RWPE2 (cell line): ENCODE data around the gene RNF25.

Experiments
- ATAC-seq: fragments of 200-7000 bp; cut with Tn5 transposase; 3 replicates; pipeline ENCODE4 v1.9.1; 2021; ENCODE audit warnings: low read depth
- DNase-seq: peaks from one replicate; pipeline ENCODE4 v3.0.0-alpha.2; 2020; ENCODE audit warnings: low spot score
- H3K27ac ChIP-seq: fragments of 450-650 bp; 2 replicates; pipeline ENCODE4 v1.5.1; 2017; ENCODE audit warnings: mild to moderate bottlenecking; ENCODE audit not compliant: poor library complexity, severe bottlenecking
- H3K27me3 ChIP-seq: fragments of 250-450 bp; sonication (Bioruptor Pico); 2 replicates; pipeline ENCODE4 v1.5.1; 2021; ENCODE audit warnings: mild to moderate bottlenecking, moderate library complexity; ENCODE audit not compliant: insufficient read depth, poor library complexity, severe bottlenecking
- H3K36me3 ChIP-seq: fragments of 250-450 bp; sonication (Bioruptor Pico); 2 replicates; pipeline ENCODE4 v1.5.1; 2020; ENCODE audit warnings: low read depth, mild to moderate bottlenecking, moderate library complexity
- H3K4me1 ChIP-seq: fragments of 250-450 bp; sonication (Bioruptor Pico); 2 replicates; pipeline ENCODE4 v1.5.1; 2021; ENCODE audit warnings: mild to moderate bottlenecking, moderate library complexity; ENCODE audit not compliant: insufficient read depth, poor library complexity, severe bottlenecking
- H3K4me3 ChIP-seq: fragments of 250-450 bp; sonication (Bioruptor Pico); 2 replicates; pipeline ENCODE4 v1.5.1; 2021; ENCODE audit warnings: mild to moderate bottlenecking, moderate library complexity; ENCODE audit not compliant: severe bottlenecking
- H3K9me3 ChIP-seq: fragments of 250-450 bp; sonication (Bioruptor Pico); 2 replicates; pipeline ENCODE4 v1.5.1; 2021; ENCODE audit warnings: mild to moderate bottlenecking, moderate library complexity; ENCODE audit not compliant: severe bottlenecking
- TF ChIP-seq, protein P1 (sequence below): fragments of 450-650 bp; IDR thresholded peaks from one replicate; pipeline ENCODE4 v1.5.1; 2017; ENCODE audit warnings: mild to moderate bottlenecking, moderate library complexity; ENCODE audit not compliant: poor library complexity, severe bottlenecking

Gene RNF25

GRCh38 chr2:218703341-218703740 lies 31.5 kb upstream of the RNF25 start:
- no peak for DNase-seq
- TF ChIP-seq, protein P1, sequence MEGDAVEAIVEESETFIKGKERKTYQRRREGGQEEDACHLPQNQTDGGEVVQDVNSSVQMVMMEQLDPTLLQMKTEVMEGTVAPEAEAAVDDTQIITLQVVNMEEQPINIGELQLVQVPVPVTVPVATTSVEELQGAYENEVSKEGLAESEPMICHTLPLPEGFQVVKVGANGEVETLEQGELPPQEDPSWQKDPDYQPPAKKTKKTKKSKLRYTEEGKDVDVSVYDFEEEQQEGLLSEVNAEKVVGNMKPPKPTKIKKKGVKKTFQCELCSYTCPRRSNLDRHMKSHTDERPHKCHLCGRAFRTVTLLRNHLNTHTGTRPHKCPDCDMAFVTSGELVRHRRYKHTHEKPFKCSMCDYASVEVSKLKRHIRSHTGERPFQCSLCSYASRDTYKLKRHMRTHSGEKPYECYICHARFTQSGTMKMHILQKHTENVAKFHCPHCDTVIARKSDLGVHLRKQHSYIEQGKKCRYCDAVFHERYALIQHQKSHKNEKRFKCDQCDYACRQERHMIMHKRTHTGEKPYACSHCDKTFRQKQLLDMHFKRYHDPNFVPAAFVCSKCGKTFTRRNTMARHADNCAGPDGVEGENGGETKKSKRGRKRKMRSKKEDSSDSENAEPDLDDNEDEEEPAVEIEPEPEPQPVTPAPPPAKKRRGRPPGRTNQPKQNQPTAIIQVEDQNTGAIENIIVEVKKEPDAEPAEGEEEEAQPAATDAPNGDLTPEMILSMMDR: no peak
- ATAC-seq: no peak
- H3K27ac ChIP-seq: no peak overlapping the region
- no peaks in the 10 kb centered on the region for H3K4me1 ChIP-seq
- H3K36me3 ChIP-seq: no peaks in the 10 kb centered on the region
- H3K4me3 ChIP-seq: no peak overlapping the region
- no peaks in the 10 kb centered on the region for H3K9me3 ChIP-seq
- no peaks in the 10 kb centered on the region for H3K27me3 ChIP-seq

DNA sequence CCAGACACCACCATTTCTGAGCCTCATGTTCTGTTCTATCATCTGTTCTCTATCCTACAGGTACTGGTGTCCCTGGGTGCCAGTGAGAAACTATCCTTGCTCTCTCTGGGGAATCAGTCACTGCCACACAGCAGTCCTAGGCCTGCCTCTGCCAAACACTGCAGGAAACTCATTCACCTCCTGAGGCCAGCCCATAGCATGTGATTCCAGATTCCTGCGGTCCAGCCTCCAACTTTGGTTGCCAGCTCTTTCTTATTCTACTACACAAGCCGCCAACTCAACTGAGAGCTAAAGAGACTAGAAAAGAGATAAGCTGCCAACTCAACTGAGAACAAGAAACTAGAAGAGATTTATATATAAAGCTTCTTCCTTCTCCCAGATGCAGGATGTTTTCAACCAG lies 30.0 kb upstream of the RNF25 start:
- Histone ChIP-seq H3K27ac (no peak overlapping the region), H3K4me1 (no peaks in the 10 kb centered on the region), H3K9me3 (no peaks in the 10 kb centered on the region), H3K27me3 (no peaks in the 10 kb centered on the region), H3K36me3 (no peaks in the 10 kb centered on the region), H3K4me3 (no peak overlapping the region)
- TF ChIP-seq, protein P1: no peak
- DNase-seq (no peak), ATAC-seq (no peak)

DNA sequence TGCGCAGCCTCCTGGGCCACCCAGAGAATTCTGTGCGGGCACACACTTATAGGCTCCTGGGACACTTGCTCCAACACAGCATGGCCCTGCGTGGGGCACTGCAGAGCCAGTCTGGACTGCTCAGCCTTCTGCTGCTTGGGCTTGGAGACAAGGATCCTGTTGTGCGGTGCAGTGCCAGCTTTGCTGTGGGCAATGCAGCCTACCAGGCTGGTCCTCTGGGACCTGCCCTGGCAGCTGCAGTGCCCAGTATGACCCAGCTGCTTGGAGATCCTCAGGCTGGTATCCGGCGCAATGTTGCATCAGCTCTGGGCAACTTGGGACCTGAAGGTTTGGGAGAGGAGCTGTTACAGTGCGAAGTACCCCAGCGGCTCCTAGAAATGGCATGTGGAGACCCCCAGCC lies 27.1 kb upstream of the RNF25 start:
- H3K27me3 ChIP-seq: no peaks in the 10 kb centered on the region
- H3K4me3 ChIP-seq: no peak overlapping the region
- ATAC-seq (no peak), DNase-seq (no peak)
- H3K36me3 ChIP-seq: peaks cover 5% of the 10 kb centered on the region; the same call in 1 of the 2 replicates
- H3K9me3 ChIP-seq: no peaks in the 10 kb centered on the region
- TF ChIP-seq, protein P1: no peak
- no peak overlapping the region for H3K27ac ChIP-seq
- H3K4me1 ChIP-seq: no peaks in the 10 kb centered on the region

DNA sequence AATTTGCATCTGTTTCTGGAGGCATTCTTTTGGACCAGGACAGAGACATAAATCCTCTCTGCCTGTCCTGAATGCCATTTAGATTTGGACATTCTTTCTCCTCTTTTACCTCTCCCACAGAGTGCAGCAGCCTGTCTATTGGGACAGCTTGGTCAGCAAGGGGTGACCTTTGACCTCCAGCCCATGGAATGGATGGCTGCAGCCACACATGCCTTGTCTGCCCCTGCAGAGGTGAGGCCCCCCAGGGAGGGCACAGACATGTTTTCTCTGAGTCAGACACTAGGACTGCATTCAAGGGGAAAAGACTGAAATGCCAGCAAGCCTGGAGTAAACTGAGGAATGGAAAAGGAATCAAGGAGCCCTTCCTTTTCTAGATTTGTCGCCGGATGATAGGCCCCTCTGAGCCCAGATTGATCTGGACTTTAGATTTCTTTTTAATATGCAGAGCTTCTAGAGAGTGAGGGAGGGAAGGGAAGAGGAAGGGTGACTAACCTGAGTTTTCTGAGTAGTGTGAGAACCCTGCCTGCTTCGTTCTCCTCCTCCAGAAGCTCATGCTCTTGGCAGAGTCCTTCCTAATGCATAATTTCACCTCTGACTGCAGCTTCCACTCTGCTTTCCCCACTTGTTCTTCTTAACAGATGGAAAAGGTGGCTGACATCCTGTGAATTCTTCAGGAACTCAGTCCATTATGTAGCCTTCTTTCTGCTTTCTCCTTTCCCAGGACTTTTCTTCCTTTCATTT lies 22.8 kb upstream of the RNF25 start:
- Histone ChIP-seq H3K36me3 (peaks cover 31% of the 10 kb centered on the region), H3K4me1 (no peaks in the 10 kb centered on the region)
- DNase-seq: no peak

GRCh38 chr2:218691234-218691633 lies 19.4 kb upstream of the RNF25 start:
- Histone ChIP-seq H3K9me3 (no peaks in the 10 kb centered on the region), H3K27ac (no peak overlapping the region), H3K27me3 (no peaks in the 10 kb centered on the region), H3K4me3 (no peak overlapping the region), H3K36me3 (peaks cover 56% of the 10 kb centered on the region), H3K4me1 (no peaks in the 10 kb centered on the region)
- TF ChIP-seq, protein P1: no peak
- DNase-seq (no peak), ATAC-seq (no peak)

More for the DNA sequence above, 22.8 kb upstream of the RNF25 start:
- no peaks in the 10 kb centered on the region for H3K9me3 ChIP-seq
- H3K27me3 ChIP-seq: no peaks in the 10 kb centered on the region
- ATAC-seq: no peak
- no peak overlapping the region for H3K27ac ChIP-seq
- TF ChIP-seq, protein P1: no peak
- no peak overlapping the region for H3K4me3 ChIP-seq
